Gastrocnemius medialis (tissue), 4 donors: ENCODE data around the gene HTATSF1. TPM values are rescaled to one million over a fixed set of nuclear protein-coding genes. Genes with fewer than 3 reads are reported as not detected.

ENCODE experiments used
- ATAC-seq, 2 donors: fragments of 150-250 bp; one replicate each; pipeline ENCODE4 v1.9.1; 2016
- DNase-seq, 2 donors: peaks; one replicate each; pipeline ENCODE4 v3.0.0-alpha.2; 2019
- H3K27ac ChIP-seq, 4 donors: fragments of 200-600 bp; sonication (generic); 1 replicate in 1 of 4; 2 replicates in 3 of 4; pipeline ENCODE4 v1.5.1; 2016 to 2018; ENCODE audit warnings: mild to moderate bottlenecking in 2 of 4, moderate library complexity in 1 of 4
- H3K27me3 ChIP-seq, 3 donors: fragments of 200-600 bp; sonication (generic) in 2 of 3; 1 replicate in 1 of 3; 2 replicates in 2 of 3; pipeline versions ENCODE4 v1.5.1 to v1.6.0; 2016 to 2019; ENCODE audit warnings: mild to moderate bottlenecking in 1 of 3, moderate library complexity in 1 of 3
- H3K36me3 ChIP-seq, 2 donors: fragments of 200-600 bp; sonication (generic) in 1 of 2; one replicate each; pipeline ENCODE4 v1.5.1; 2017 to 2018
- H3K4me1 ChIP-seq, 2 donors: fragments of 200-600 bp; sonication (generic) in 1 of 2; one replicate each; pipeline ENCODE4 v1.5.1; 2016 to 2017; ENCODE audit warnings: mild to moderate bottlenecking in 2 of 2
- H3K4me3 ChIP-seq, 4 donors: fragments of 200-600 bp; sonication (generic) in 3 of 4; 1 replicate in 1 of 4; 2 replicates in 3 of 4; pipeline ENCODE4 v1.5.1; 2016 to 2019; ENCODE audit warnings: mild to moderate bottlenecking in 2 of 4
- H3K9me3 ChIP-seq, 3 donors: fragments of 200-600 bp; sonication (generic) in 2 of 3; 1 replicate in 1 of 3; 2 replicates in 2 of 3; pipeline ENCODE4 v1.5.1; 2016 to 2019
- POLR2A ChIP-seq, 2 donors: fragments of 450-650 bp; IDR thresholded peaks; one replicate each; pipeline ENCODE4 v1.6.1; 2017; ENCODE audit warnings: antibody characterized with exemption in 2 of 2, mild to moderate bottlenecking in 2 of 2, moderate library complexity in 2 of 2
- in situ Hi-C, 4 donors: fragments of 200-750 bp; cut with MboI; loops; one replicate each; pipeline versions ENCODE4 v1.15.0 to v1.8.0; 2017; ENCODE audit warnings: low sequenced_read_pairs in 4 of 4
- intact Hi-C: fragments of 100-400 bp; cut with DNase I; formaldehyde crosslinking; loops from one replicate; pipeline ENCODE4 v1.15.1; 2023; ENCODE audit warnings: low total_unique reads
- total RNA-seq, 4 donors: library from RNA; depleted of rRNA; stranded (reverse); fragments of >200 nt; gene quantifications; one replicate each; pipeline versions ENCODE4 v1.1.0 to v1.2.3, GENCODE V29; 2016
- TF ChIP-seq, protein P1 (sequence below), 5 experiments: fragments of 450-650 bp in 3 of 5; fragments of 200-600 bp in 2 of 5; sonication (generic) in 2 of 5; IDR thresholded peaks in 4 of 5; conservative IDR thresholded peaks in 1 of 5; 1 replicate in 4 of 5; 2 replicates in 1 of 5; pipeline ENCODE4 v1.5.1; 2016 to 2019; ENCODE audit warnings: antibody characterized with exemption in 5 of 5, mild to moderate bottlenecking in 3 of 5, moderate library complexity in 3 of 5

Gene HTATSF1
- total RNA-seq, 4 donors from 2014 or later = 97.5 to 157 (median 114) TPM

GRCh38 chrX:136540226-136540625 is 42.8 kb downstream of the HTATSF1 start:
- Histone ChIP-seq H3K4me1 (no peaks in the 10 kb centered on the region), H3K27ac (no peak overlapping the region), H3K36me3 (no peaks in the 10 kb centered on the region), H3K27me3 (no peaks in the 10 kb centered on the region), H3K4me3 (no peak overlapping the region), H3K9me3 (no peaks in the 10 kb centered on the region)
- no peak for ATAC-seq
- intact Hi-C loops (no loop called here), in situ Hi-C loops (no loop called here)
- DNase-seq = no peak
- no peak for TF ChIP-seq POLR2A (IDR thresholded peaks at IDR 0.05)
- TF ChIP-seq, protein P1, sequence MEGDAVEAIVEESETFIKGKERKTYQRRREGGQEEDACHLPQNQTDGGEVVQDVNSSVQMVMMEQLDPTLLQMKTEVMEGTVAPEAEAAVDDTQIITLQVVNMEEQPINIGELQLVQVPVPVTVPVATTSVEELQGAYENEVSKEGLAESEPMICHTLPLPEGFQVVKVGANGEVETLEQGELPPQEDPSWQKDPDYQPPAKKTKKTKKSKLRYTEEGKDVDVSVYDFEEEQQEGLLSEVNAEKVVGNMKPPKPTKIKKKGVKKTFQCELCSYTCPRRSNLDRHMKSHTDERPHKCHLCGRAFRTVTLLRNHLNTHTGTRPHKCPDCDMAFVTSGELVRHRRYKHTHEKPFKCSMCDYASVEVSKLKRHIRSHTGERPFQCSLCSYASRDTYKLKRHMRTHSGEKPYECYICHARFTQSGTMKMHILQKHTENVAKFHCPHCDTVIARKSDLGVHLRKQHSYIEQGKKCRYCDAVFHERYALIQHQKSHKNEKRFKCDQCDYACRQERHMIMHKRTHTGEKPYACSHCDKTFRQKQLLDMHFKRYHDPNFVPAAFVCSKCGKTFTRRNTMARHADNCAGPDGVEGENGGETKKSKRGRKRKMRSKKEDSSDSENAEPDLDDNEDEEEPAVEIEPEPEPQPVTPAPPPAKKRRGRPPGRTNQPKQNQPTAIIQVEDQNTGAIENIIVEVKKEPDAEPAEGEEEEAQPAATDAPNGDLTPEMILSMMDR (IDR thresholded peaks at IDR 0.05 in 4 of 5, conservative IDR thresholded peaks at IDR 0.05 in 1 of 5) = no peak

- H3K4me3 ChIP-seq = no peak overlapping the region
- DNase-seq (no peak), ATAC-seq (no peak)
- H3K4me1 ChIP-seq = no peaks in the 10 kb centered on the region
- TF ChIP-seq, protein P1 (IDR thresholded peaks at IDR 0.05 in 4 of 5, conservative IDR thresholded peaks at IDR 0.05 in 1 of 5) = no peak
- no peak for TF ChIP-seq POLR2A (IDR thresholded peaks at IDR 0.05)
- H3K27me3 ChIP-seq = no peaks in the 10 kb centered on the region
- H3K36me3 ChIP-seq = no peaks in the 10 kb centered on the region
- H3K27ac ChIP-seq = no peak overlapping the region
- H3K9me3 ChIP-seq = no peaks in the 10 kb centered on the region
- in situ Hi-C loops (no loop called here), intact Hi-C loops (no loop called here)
Measured at GRCh38 chrX:136541294-136541693, 43.9 kb downstream of the HTATSF1 start.

- in situ Hi-C loops = no loop called here
- ATAC-seq (no peak), DNase-seq (no peak)
- Histone ChIP-seq H3K27me3 (no peaks in the 10 kb centered on the region), H3K9me3 (no peaks in the 10 kb centered on the region), H3K27ac (no peak overlapping the region), H3K4me1 (no peaks in the 10 kb centered on the region), H3K4me3 (no peak overlapping the region), H3K36me3 (no peaks in the 10 kb centered on the region)
- TF ChIP-seq, protein P1 (IDR thresholded peaks at IDR 0.05 in 4 of 5, conservative IDR thresholded peaks at IDR 0.05 in 1 of 5) = no peak
- TF ChIP-seq POLR2A (IDR thresholded peaks at IDR 0.05) = no peak
- intact Hi-C loops = no loop called here
Measured at GRCh38 chrX:136542281-136542680, 44.9 kb downstream of the HTATSF1 start.

DNA sequence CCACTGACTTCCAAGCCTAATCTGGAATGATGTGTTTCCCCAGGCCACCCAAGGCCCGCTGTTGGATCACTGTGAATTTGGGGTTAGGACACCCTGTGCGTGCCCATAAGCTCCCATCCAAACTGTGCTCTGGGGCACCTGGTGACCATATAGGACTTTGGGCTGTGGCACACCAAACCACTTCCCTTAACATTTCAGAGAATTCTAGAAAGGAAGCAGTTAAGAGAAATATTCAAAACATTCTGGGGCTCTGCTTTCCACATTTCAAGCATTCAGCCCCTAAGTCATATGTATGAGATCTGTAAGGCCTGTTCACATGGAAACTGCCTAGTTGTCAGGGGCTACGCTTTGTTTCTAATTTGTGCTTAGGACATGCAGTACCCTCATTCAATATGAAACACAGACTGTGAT is 49.0 kb downstream of the HTATSF1 start:
- no peaks in the 10 kb centered on the region for H3K4me1 ChIP-seq
- no peak overlapping the region for H3K4me3 ChIP-seq
- DNase-seq (no peak), ATAC-seq (no peak)
- no peaks in the 10 kb centered on the region for H3K9me3 ChIP-seq
- H3K27me3 ChIP-seq = no peaks in the 10 kb centered on the region
- TF ChIP-seq POLR2A (IDR thresholded peaks at IDR 0.05) = no peak
- TF ChIP-seq, protein P1 (IDR thresholded peaks at IDR 0.05 in 4 of 5, conservative IDR thresholded peaks at IDR 0.05 in 1 of 5) = no peak
- intact Hi-C loops (no loop called here), in situ Hi-C loops (no loop called here)
- H3K36me3 ChIP-seq = no peaks in the 10 kb centered on the region
- no peak overlapping the region for H3K27ac ChIP-seq

GRCh38 chrX:136549226-136549625 is 51.8 kb downstream of the HTATSF1 start:
- intact Hi-C loops = no loop called here

More at GRCh38 chrX:136549226-136549625, 51.8 kb downstream of the HTATSF1 start:
- H3K36me3 ChIP-seq = no peaks in the 10 kb centered on the region
- no peaks in the 10 kb centered on the region for H3K9me3 ChIP-seq
- ATAC-seq = no peak
- DNase-seq = no peak
- no peak overlapping the region for H3K27ac ChIP-seq
- H3K4me1 ChIP-seq = no peaks in the 10 kb centered on the region
- H3K4me3 ChIP-seq = no peak overlapping the region
- in situ Hi-C loops = no loop called here
- no peaks in the 10 kb centered on the region for H3K27me3 ChIP-seq
- no peak for TF ChIP-seq POLR2A (IDR thresholded peaks at IDR 0.05)
- TF ChIP-seq, protein P1 (IDR thresholded peaks at IDR 0.05 in 4 of 5, conservative IDR thresholded peaks at IDR 0.05 in 1 of 5) = no peak
